ENCODE results near the gene MKI67. TPM values are rescaled to one million over a fixed set of nuclear protein-coding genes. Genes with fewer than 3 reads are reported as not detected.
A peak's percentile ranks its signal among the peaks of the same experiment; 100 is the strongest.

MKI67 gene
- total and polyA plus RNA-seq, 8 donors = 0.61 to 60.8 (median 7.7) TPM

GRCh38 chr10:128124813-128125403 is 1.3 kb downstream of the MKI67 start:
- Histone ChIP-seq H3K4me3 (peak overlapping the region in 3 of 4 donors; percentile 59 to 93 (median 83)), H3K9me3 (no peaks in the 10 kb centered on the region), H3K27me3 (peaks cover 0 to 47% (median 22%) of the 10 kb centered on the region in 3 donors), H3K36me3 (no peaks in the 10 kb centered on the region), H3K27ac (no peak overlapping the region), H3K4me1 (peaks cover 11 to 37% (median 26%) of the 10 kb centered on the region in 4 donors)
- WGBS, 5 donors = 28 to 39% (median 32%) methylated on average over 11 of the region's 11 CpGs
- no peak for DNase-seq
- TF ChIP-seq EP300 (IDR thresholded peaks at IDR 0.05) = no peak
- no peak for TF ChIP-seq CTCF (IDR thresholded peaks at IDR 0.05)
- no peak for TF ChIP-seq POLR2AphosphoS5 (IDR thresholded peaks at IDR 0.05)
- TF ChIP-seq POLR2A (IDR thresholded peaks at IDR 0.05) = no peak
- intact Hi-C loops (cut with DNase I; ENCODE audit: low total_unique reads) = no loop called here

- no peaks in the 10 kb centered on the region for H3K9me3 ChIP-seq
- H3K36me3 ChIP-seq = no peaks in the 10 kb centered on the region
- no peak overlapping the region for H3K27ac ChIP-seq
- peaks cover 0 to 47% (median 22%) of the 10 kb centered on the region in 3 donors for H3K27me3 ChIP-seq
- DNase-seq = no peak
- TF ChIP-seq CTCF (IDR thresholded peaks at IDR 0.05) (no peak), POLR2AphosphoS5 (IDR thresholded peaks at IDR 0.05) (no peak), EP300 (IDR thresholded peaks at IDR 0.05) (no peak), POLR2A (IDR thresholded peaks at IDR 0.05) (no peak)
- peaks cover 11 to 37% (median 26%) of the 10 kb centered on the region in 4 donors for H3K4me1 ChIP-seq
- intact Hi-C loops (cut with DNase I; ENCODE audit: low total_unique reads) = no loop called here
- H3K4me3 ChIP-seq = no peak overlapping the region
These were observed 2.4 kb downstream of the MKI67 start for GRCh38 chr10:128123846-128124245.

- Histone ChIP-seq H3K36me3 (no peaks in the 10 kb centered on the region), H3K27ac (no peak overlapping the region), H3K9me3 (no peaks in the 10 kb centered on the region), H3K4me1 (peaks cover 11 to 37% (median 26%) of the 10 kb centered on the region in 4 donors), H3K4me3 (no peak overlapping the region), H3K27me3 (peaks cover 0 to 49% (median 22%) of the 10 kb centered on the region in 3 donors)
- no peak for DNase-seq
- TF ChIP-seq POLR2A (IDR thresholded peaks at IDR 0.05) = no peak
- TF ChIP-seq EP300 (IDR thresholded peaks at IDR 0.05) = no peak
- TF ChIP-seq POLR2AphosphoS5 (IDR thresholded peaks at IDR 0.05) = no peak
- TF ChIP-seq CTCF (IDR thresholded peaks at IDR 0.05) = no peak
- 70 to 81% (median 76%) methylated on average over 2 of the region's 2 CpGs for WGBS, 5 donors
- intact Hi-C loops (cut with DNase I; ENCODE audit: low total_unique reads) = no loop called here
These were observed 3.3 kb downstream of the MKI67 start for GRCh38 chr10:128122931-128123330.

- DNase-seq = no peak
- Histone ChIP-seq H3K4me3 (no peak overlapping the region), H3K36me3 (no peaks in the 10 kb centered on the region), H3K9me3 (no peaks in the 10 kb centered on the region), H3K27ac (no peak overlapping the region), H3K4me1 (peaks cover 11 to 32% (median 24%) of the 10 kb centered on the region in 4 donors), H3K27me3 (peaks cover 0 to 51% (median 22%) of the 10 kb centered on the region in 3 donors)
- intact Hi-C loops (cut with DNase I; ENCODE audit: low total_unique reads) = no loop called here
- WGBS, 5 donors = 87 to 95% (median 92%) methylated on average over 5 of the region's 5 CpGs
- no peak for TF ChIP-seq EP300 (IDR thresholded peaks at IDR 0.05)
- no peak for TF ChIP-seq POLR2AphosphoS5 (IDR thresholded peaks at IDR 0.05)
- no peak for TF ChIP-seq CTCF (IDR thresholded peaks at IDR 0.05)
- no peak for TF ChIP-seq POLR2A (IDR thresholded peaks at IDR 0.05)
These were observed 4.3 kb downstream of the MKI67 start for GRCh38 chr10:128121750-128122412.

All from stomach (tissue), 9 donors.